Heart left ventricle (tissue), 13 donors: ENCODE results near the gene AHRR.

ENCODE experiments used
- POLR2A ChIP-seq, 2 donors: fragments of 450-650 bp; IDR thresholded peaks; one replicate each; pipeline ENCODE4 v1.6.1; 2017; ENCODE audit warnings: antibody characterized with exemption in 2 of 2, mild to moderate bottlenecking in 2 of 2, moderate library complexity in 2 of 2
- TF ChIP-seq, protein P1 (sequence below), 12 donors: fragments of 200-600 bp; sonication (generic) in 4 of 12; IDR thresholded peaks; one replicate each; pipeline versions ENCODE4 v1.5.0 to v1.8.0; 2018 to 2022; ENCODE audit warnings: antibody characterized with exemption in 12 of 12, mild to moderate bottlenecking in 5 of 12
- donor health status: ischemic (EF 13 %, LVEDD 7.1; RV severe dilation, severe dysfunction).
- donor health status: DM: no; HTN: yes; CAD: no.
- donor health status: DM: no; HTN: no; CAD: no.
- donor health status: ischemic (EF 25% LVEDD 6.9; RV normal size, moderate dysfunction).
- donor health status: ischemic (EF 25% LVEDD 5.7; RV mildly dilated, moderate dysfunction).
- donor health status: ischemic (EF 35%, LVEDD 5.7; RV mildly dilated, moderate dysfunction).
- donor health status: nonischemic (EF 11% LVEDD 7.7; RV severe dilation, severe dysfunction).
- donor health status: DM: yes; HTN: yes; CAD: no.
- donor health status: PGD.
- donor health status: ischemic (EF 29% LVEDD 5.4; RV normal size, mild dysfunction).
- donor health status: nonischemic (EF 23%, LVEDD 6.1; RV moderate dilation, normal function).

DNA sequence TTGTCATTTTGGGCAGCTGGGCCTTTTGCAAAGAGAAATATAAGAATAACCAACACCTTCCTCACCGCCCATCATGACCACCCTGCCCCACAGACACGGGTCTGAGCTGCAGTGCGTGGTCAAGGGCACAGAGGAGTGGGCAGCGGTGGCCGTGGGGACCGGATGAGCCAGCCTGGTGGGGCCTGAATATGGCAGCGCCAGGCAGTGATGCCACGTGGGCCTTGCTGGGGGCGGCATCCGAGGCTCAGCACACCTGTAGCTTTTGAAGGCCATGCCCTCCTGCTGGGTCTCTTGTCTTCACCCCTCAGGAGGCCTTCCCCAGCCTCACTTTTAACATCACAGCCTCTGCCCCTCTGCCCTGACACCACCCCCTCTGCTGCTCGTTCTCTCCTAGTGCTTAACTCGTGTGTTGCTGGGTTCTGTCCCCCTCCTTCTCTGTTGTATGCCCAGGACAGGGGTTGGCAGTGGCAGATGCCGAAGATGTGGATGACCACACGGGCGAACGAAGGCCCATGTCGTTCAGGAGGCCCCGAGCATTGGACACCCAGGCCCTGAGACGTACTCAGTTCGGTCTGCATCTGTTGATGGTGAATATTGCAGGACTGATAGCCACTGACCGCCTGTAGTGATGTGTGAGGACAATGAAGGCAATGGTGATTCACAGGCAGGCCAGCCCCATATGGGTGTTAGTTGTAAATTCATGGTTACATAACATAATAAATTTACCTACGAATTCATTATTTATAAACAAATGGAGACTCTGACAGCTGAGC lies 46.0 kb downstream of the AHRR start:
- TF ChIP-seq, protein P1, sequence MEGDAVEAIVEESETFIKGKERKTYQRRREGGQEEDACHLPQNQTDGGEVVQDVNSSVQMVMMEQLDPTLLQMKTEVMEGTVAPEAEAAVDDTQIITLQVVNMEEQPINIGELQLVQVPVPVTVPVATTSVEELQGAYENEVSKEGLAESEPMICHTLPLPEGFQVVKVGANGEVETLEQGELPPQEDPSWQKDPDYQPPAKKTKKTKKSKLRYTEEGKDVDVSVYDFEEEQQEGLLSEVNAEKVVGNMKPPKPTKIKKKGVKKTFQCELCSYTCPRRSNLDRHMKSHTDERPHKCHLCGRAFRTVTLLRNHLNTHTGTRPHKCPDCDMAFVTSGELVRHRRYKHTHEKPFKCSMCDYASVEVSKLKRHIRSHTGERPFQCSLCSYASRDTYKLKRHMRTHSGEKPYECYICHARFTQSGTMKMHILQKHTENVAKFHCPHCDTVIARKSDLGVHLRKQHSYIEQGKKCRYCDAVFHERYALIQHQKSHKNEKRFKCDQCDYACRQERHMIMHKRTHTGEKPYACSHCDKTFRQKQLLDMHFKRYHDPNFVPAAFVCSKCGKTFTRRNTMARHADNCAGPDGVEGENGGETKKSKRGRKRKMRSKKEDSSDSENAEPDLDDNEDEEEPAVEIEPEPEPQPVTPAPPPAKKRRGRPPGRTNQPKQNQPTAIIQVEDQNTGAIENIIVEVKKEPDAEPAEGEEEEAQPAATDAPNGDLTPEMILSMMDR (IDR thresholded peaks at IDR 0.05), result no peak
- TF ChIP-seq POLR2A (IDR thresholded peaks at IDR 0.05), result no peak
